ENCODE measurements around the gene POR.

Gene POR

GRCh38 chr7:75916685-75917634 lies 2.0 kb downstream of the POR start:
- DNase-seq: no peak

- DNase-seq: no peak
Observed at GRCh38 chr7:75920431-75921161, 5.6 kb downstream of the POR start.

- DNase-seq: no peak
Observed at GRCh38 chr7:75921479-75921878, 6.5 kb downstream of the POR start.

- DNase-seq: no peak
Observed at GRCh38 chr7:75922966-75923603, 8.1 kb downstream of the POR start.

- DNase-seq: no peak
Observed at GRCh38 chr7:75924256-75924655, 9.3 kb downstream of the POR start.

GRCh38 chr7:75924889-75925288 lies 9.9 kb downstream of the POR start:
- no peak for DNase-seq

GRCh38 chr7:75925717-75926435 lies 10.9 kb downstream of the POR start:
- no peak for DNase-seq

- DNase-seq: no peak
Observed at GRCh38 chr7:75928568-75928914, 13.6 kb downstream of the POR start.

GRCh38 chr7:75931680-75932079 lies 16.7 kb downstream of the POR start:
- DNase-seq: no peak

- peak; percentile 55 for DNase-seq
Observed at GRCh38 chr7:75937958-75938786, 23.2 kb downstream of the POR start.

- DNase-seq: no peak
Observed at GRCh38 chr7:75938921-75939320, 24.0 kb downstream of the POR start.

GRCh38 chr7:75943864-75944263 lies 28.9 kb downstream of the POR start:
- no peak for DNase-seq

- no peak for DNase-seq
Observed at GRCh38 chr7:75944507-75944906, 29.6 kb downstream of the POR start.

- no peak for DNase-seq
Observed at GRCh38 chr7:75945297-75946168, 30.6 kb downstream of the POR start.

GRCh38 chr7:75946207-75946855 lies 31.4 kb downstream of the POR start:
- DNase-seq: no peak

GRCh38 chr7:75948179-75948578 lies 33.2 kb downstream of the POR start:
- no peak for DNase-seq

GRCh38 chr7:75950111-75950681 lies 35.2 kb downstream of the POR start:
- DNase-seq: no peak

GRCh38 chr7:75951506-75951905 lies 36.6 kb downstream of the POR start:
- DNase-seq: no peak

- no peak for DNase-seq
Observed at GRCh38 chr7:75953431-75953830, 38.5 kb downstream of the POR start.

- no peak for DNase-seq
Observed at GRCh38 chr7:75953931-75954330, 39.0 kb downstream of the POR start.

Measured in right hindlimb (tissue), 1 donor.